ENCODE measurements around the gene DHH. TPM values are rescaled to one million over a fixed set of nuclear protein-coding genes. Genes with fewer than 3 reads are reported as not detected.
"Not testable (repeated sequence)": the region's sequence is repeated elsewhere in the genome, so short reads cannot be mapped to it uniquely, and the experiment has no call there.

DHH gene
- total and polyA plus RNA-seq, 9 of the 15 experiments (the other 6 are each of a cell fraction or from before 2014, with no cell fraction given), result 0.07 to 2.6 (median 0.54) TPM

- no peak for TF ChIP-seq ZBTB40 (IDR thresholded peaks at IDR 0.05)
- no peak for TF ChIP-seq ZBTB40 (CRISPR knock-in tag; IDR thresholded peaks at IDR 0.05)
- TF ChIP-seq GATAD2A (IDR thresholded peaks at IDR 0.05), result no peak
Observed at GRCh38 chr12:49064767-49065152, 29.8 kb downstream of the DHH start (continued).

- CTCF ChIA-PET (ENCODE audit: low intra/inter-chr PET ratio); H3K4me3 ChIP-seq; H3K9me3 ChIP-seq (replicated peaks; ENCODE audit: control insufficient read depth, insufficient read depth, low read depth, low read length); H3K9me1 ChIP-seq (ENCODE audit: control insufficient read depth, insufficient read depth, low read length); H3K27me3 ChIP-seq (ENCODE audit: control insufficient read depth in 2 of 2, insufficient read depth in 2 of 2, low read length in 2 of 2); BruUV-seq (replicated peaks); DNase-seq (ENCODE audit: extremely low read depth in 1 of 4, low spot score in 3 of 4); H3K27ac ChIP-seq (ENCODE audit: extremely low read depth, low read depth, low read length); FAIRE-seq; ATAC-seq: not testable (repeated sequence)
- POLR2A ChIA-PET, result interaction anchor here (0.5 to 2.6 kb wide), 3 partner anchors 16 to 205 kb away, joined by 3 to 21 read pairs (median 3); no protein-coding TSS in a partner anchor
- H3K4me2 ChIP-seq (ENCODE audit: insufficient read depth, low read length), result peak overlapping the region; percentile 94; the same call in 1 of the 2 replicates
- in situ Hi-C loops (cut with MboI), result loop anchor here (5.0 kb wide), 2 partner anchors 35 to 170 kb away; no protein-coding TSS in a partner anchor
- intact Hi-C loops (cut with micrococcal nuclease), result loop anchor here (5.0 to 10.0 kb wide), 2 partner anchors 70 to 283 kb away; partner anchors contain the start of genes DNAJC22 and TUBA1B
- H3K4me1 ChIP-seq (replicated peaks in 1 of 2; ENCODE audit: control insufficient read depth in 2 of 2, insufficient read depth in 2 of 2, low read length in 2 of 2), result peaks cover 6 to 18% of the 10 kb centered on the region in 2 experiments; a peak in 4 of 5 replicates
- peaks cover 49% of the 10 kb centered on the region for H3K79me2 ChIP-seq (ENCODE audit: control insufficient read depth, insufficient read depth, low read length)
- peaks cover 25% of the 10 kb centered on the region for H3K36me3 ChIP-seq (ENCODE audit: control insufficient read depth, insufficient read depth, low read length)
- WGBS (ENCODE audit: insufficient coverage, low coverage, missing lambda C conversion rate), result 66% methylated on average over 17 of the region's 17 CpGs
- H4K20me1 ChIP-seq (replicated peaks; ENCODE audit: control insufficient read depth, insufficient read depth, low read length), result peaks cover 27% of the 10 kb centered on the region
- peak overlapping the region; percentile 86 for H2AFZ ChIP-seq (ENCODE audit: low read depth, low read length)
- peak overlapping the region; percentile 80 to 96 for H3K9ac ChIP-seq (ENCODE audit: insufficient read depth in 1 of 2, low read depth in 2 of 2, low read length in 2 of 2)
Observed at GRCh38 chr12:49061916-49062315, 32.7 kb downstream of the DHH start.
